Breast epithelium (tissue), 3 donors: ENCODE results near the gene ATG10.

Experiments used
- POLR2A ChIP-seq: fragments of 450-650 bp; IDR thresholded peaks from one replicate; pipeline ENCODE4 v1.6.1; 2016; ENCODE audit warnings: antibody characterized with exemption, mild to moderate bottlenecking, moderate library complexity
- TF ChIP-seq, protein P1 (sequence below), 3 donors: fragments of 450-650 bp; IDR thresholded peaks; one replicate each; pipeline ENCODE4 v1.5.1; 2016 to 2017; ENCODE audit warnings: antibody characterized with exemption in 3 of 3, mild to moderate bottlenecking in 3 of 3, moderate library complexity in 3 of 3

DNA sequence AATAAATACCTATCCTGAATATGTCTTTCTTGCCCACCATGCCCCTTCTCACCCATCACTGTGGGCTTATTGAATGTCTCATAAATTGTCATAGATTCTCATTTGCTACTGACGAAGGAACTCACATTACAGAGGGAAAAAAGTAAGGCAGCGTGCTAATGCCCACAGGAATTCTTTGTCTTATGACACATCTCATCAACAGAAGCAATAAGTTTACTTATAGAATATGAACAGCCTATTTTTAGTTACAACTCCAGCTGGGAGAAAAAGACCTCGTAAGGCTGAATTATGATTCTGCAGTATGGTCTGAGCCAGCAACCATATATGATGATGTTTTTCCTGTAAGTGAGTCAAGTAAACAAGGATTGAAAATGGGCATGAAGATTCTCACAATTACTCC is 22.4 kb upstream of the ATG10 start:
- no peak for TF ChIP-seq POLR2A
- TF ChIP-seq, protein P1, sequence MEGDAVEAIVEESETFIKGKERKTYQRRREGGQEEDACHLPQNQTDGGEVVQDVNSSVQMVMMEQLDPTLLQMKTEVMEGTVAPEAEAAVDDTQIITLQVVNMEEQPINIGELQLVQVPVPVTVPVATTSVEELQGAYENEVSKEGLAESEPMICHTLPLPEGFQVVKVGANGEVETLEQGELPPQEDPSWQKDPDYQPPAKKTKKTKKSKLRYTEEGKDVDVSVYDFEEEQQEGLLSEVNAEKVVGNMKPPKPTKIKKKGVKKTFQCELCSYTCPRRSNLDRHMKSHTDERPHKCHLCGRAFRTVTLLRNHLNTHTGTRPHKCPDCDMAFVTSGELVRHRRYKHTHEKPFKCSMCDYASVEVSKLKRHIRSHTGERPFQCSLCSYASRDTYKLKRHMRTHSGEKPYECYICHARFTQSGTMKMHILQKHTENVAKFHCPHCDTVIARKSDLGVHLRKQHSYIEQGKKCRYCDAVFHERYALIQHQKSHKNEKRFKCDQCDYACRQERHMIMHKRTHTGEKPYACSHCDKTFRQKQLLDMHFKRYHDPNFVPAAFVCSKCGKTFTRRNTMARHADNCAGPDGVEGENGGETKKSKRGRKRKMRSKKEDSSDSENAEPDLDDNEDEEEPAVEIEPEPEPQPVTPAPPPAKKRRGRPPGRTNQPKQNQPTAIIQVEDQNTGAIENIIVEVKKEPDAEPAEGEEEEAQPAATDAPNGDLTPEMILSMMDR (IDR thresholded peaks at IDR 0.05): no peak
